HG03060 (cell line): ENCODE data around the gene TNS3.
A peak's percentile ranks its signal among the peaks of the same experiment; 100 is the strongest.

Source experiments
- ATAC-seq: cut with Tn5 transposase; IDR thresholded peaks from one replicate; pipeline ENCODE4 v1.9.1; 2021; ENCODE audit warnings: low read depth, moderate number of reproducible peaks; ENCODE audit not compliant: unreplicated experiment

Gene TNS3

GRCh38 chr7:47510192-47510591 is 71.7 kb downstream of the TNS3 start:
- no peak for ATAC-seq

DNA sequence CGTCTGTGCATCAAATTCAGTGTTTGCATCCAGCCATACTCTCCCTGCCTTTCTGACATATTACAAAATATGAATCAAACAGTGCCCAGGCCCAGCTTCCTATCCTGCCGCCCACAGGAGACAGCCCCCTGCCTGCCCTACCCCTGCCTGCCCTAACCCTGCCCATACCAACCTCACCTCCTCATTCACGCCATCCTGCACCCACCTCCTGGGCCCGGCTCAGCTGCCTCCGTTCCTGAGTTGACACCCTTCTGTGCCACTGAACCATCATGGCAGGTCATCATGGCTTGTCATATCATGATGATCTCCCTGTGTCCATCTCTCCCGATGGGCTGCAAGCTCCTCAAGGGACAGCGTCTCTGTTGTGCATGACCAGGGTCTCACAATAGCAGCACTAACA is 72.3 kb downstream of the TNS3 start:
- ATAC-seq, result no peak

GRCh38 chr7:47508389-47509380 is 73.2 kb downstream of the TNS3 start:
- ATAC-seq, result no peak

- ATAC-seq, result no peak
These were observed 74.4 kb downstream of the TNS3 start for GRCh38 chr7:47507522-47507921.

GRCh38 chr7:47506382-47507339 is 75.2 kb downstream of the TNS3 start:
- no peak for ATAC-seq

GRCh38 chr7:47505312-47506007 is 76.5 kb downstream of the TNS3 start:
- ATAC-seq, result no peak

- no peak for ATAC-seq
These were observed 77.2 kb downstream of the TNS3 start for GRCh38 chr7:47504551-47505311.

DNA sequence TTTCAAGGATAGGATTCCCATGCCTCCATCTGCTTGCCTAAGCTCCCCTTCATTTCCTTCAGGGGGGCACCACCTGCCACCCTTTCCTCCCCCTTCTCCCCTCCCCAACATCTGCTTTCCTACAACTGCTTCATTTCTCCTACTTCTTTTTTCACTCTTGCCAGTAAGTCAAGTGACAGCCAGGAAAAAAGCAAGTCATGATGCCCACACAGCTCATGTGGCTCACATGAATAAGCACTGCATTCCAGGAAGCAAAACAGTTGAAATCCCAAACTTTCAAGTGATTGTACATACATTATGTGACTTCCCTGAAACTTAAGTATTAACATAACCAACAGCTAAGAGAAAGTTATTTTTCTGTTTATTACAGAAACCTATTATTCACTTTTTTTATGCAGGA is 78.6 kb downstream of the TNS3 start:
- no peak for ATAC-seq

- ATAC-seq, result no peak
These were observed 79.6 kb downstream of the TNS3 start for GRCh38 chr7:47502240-47502877.

- no peak for ATAC-seq
These were observed 80.5 kb downstream of the TNS3 start for GRCh38 chr7:47501406-47501805.

- no peak for ATAC-seq
These were observed 81.8 kb downstream of the TNS3 start for GRCh38 chr7:47500103-47500563.

- ATAC-seq, result no peak
These were observed 83.5 kb downstream of the TNS3 start for GRCh38 chr7:47498229-47499056.

GRCh38 chr7:47497367-47498096 is 84.4 kb downstream of the TNS3 start:
- ATAC-seq, result peak; percentile 92

DNA sequence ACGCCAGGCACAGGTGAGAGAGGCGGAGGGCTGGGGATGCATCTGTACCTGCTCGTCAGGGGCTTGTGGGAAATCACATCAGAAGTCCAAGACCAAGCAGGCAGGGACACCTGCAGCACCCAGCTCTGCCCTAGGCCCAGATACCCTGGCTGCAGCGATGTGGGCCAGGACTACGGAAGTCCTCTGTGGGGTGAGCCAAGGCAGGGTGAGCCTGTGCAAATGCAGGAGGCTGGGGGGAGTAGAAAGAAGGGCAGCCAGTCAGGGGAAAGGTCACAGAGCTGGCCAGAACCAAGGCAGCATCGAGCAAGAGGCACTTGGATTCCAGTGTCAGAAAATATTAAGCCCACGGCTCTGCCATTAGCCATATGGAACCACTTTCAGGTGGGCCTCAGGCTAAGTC is 85.2 kb downstream of the TNS3 start:
- no peak for ATAC-seq

DNA sequence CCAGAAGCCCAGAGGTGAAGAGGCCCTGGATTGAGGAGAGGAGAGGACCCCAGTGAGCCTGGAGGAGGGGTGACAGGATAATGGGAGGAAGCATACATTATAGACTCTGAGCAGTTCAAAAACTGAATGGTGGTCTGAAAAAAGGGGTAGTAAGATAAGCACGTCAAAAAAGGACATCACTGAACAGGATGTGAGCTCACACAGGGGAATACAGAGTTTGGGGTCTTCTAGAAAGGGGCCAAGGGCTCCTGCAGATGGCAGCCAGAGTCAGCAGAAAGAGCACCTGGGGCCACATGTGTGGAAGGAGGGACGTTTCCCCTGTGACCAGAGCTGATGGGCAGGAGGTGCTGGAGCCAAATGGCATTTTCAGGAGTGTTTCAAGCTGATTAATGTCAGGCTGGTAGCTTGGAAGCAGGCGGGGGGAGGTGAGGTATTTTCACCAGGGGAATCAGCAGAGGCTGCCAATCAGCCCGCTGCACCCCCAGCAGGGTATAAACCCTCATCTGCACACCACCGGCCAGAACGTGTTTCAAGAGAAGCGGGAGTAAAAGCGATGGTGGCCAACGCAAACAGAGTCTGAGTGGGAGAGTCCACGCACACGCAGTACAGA is 85.8 kb downstream of the TNS3 start:
- ATAC-seq, result no peak

DNA sequence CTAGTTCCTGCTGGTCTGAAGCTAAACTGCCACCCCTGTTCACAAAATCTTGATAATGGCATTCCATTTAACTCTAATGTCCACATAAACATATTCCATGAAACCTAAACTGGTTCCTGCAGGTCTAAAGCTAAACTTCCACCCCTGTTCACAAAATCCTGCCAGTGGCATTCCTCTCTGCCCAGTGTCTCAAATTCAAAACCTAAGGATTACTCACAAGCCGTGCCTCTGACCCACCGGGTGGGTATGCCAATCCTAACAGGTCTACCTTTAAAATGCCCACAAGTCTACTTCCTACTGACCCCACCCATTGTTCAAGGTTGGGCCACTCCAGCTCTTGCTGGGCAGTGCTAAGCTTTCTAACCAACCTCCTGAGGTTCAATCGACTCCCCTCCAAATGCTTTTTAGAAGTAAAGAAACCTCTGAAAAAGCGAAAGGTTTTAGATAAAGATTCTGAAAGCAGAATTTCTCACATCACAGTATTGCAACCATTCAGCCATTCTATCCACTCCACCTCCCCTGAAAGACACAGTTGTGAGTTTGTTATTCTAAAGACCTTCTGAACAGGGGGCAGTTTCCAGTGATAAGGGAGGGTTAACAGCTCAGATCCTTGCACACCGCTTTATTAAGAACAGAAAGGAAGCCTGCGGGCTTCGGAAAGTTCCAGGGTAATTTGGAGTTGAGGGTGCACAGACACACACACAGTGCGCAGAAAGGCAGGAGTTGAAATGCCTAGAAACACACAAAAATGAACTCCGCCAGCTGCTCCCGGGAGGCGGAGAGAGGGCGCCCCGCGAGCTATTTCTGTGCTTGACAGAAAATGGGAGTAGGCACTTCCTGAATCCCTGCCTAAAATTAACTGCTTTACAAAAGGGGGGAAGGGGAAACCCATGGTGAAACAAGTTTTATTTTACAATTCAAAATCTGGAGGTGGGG is 87.7 kb downstream of the TNS3 start:
- no peak for ATAC-seq
